ENCODE measurements around the gene EPB41L5. TPM values are rescaled to one million over a fixed set of nuclear protein-coding genes. Genes with fewer than 3 reads are reported as not detected.

EPB41L5 gene
- total and polyA plus RNA-seq, 9 of the 15 experiments (the other 6 are each of a cell fraction or from before 2014, with no cell fraction given), result 2.3 to 14.1 (median 8.2) TPM

DNA sequence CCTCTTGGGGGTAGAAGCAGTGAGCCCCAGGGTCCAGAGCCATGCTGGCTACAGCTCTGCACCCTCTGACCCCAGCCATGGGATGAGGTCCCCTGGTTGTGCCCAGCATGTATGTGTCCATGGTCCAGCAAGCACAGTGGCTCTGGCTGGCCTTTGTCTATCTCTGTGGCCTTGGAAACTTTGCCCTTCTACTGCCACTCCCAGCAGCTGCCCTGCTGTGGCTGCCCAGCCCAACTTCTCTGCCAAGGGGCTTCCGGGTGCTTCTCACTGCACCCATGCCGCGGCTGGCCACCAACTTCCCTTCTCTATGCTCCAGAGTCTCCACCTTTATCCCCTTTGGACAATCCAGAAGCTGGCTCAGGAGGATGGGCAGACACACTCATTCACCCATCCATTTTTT, 191.5 kb downstream of the EPB41L5 start:
- ChIA-PET POLR2A (interaction anchor here (0.6 to 1.9 kb wide), 2 partner anchors 10 to 323 kb away, joined by 4 to 6 read pairs; no protein-coding TSS in a partner anchor), CTCF (ENCODE audit: low intra/inter-chr PET ratio) (interaction anchor here (1.0 kb wide), 1 partner anchor 109 kb away, joined by 3 read pairs; no protein-coding TSS in a partner anchor)
- intact Hi-C loops (cut with micrococcal nuclease), result no loop called here
- BruUV-seq (replicated peaks), result no TSS peak
- Histone ChIP-seq H3K4me3 (no peak overlapping the region), H3K4me2 (ENCODE audit: insufficient read depth, low read length) (no peak overlapping the region), H3K79me2 (ENCODE audit: control insufficient read depth, insufficient read depth, low read length) (no peaks in the 10 kb centered on the region), H3K9me1 (ENCODE audit: control insufficient read depth, insufficient read depth, low read length) (no peaks in the 10 kb centered on the region), H4K20me1 (replicated peaks; ENCODE audit: control insufficient read depth, insufficient read depth, low read length) (0 out of 2 replicates have a peak, but pooled peaks cover 5% of the 10 kb centered on the region), H3K27me3 (ENCODE audit: control insufficient read depth in 2 of 2, insufficient read depth in 2 of 2, low read length in 2 of 2) (peaks cover 3 to 23% of the 10 kb centered on the region in 2 experiments; a peak in 4 of 5 replicates), H3K9ac (ENCODE audit: insufficient read depth in 1 of 2, low read depth in 2 of 2, low read length in 2 of 2) (no peak overlapping the region), H3K4me1 (replicated peaks in 1 of 2; ENCODE audit: control insufficient read depth in 2 of 2, insufficient read depth in 2 of 2, low read length in 2 of 2) (peaks cover 0 to 9% of the 10 kb centered on the region in 2 experiments; a peak in 2 of 5 replicates), H2AFZ (ENCODE audit: low read depth, low read length) (no peak overlapping the region), H3K36me3 (ENCODE audit: control insufficient read depth, insufficient read depth, low read length) (no peaks in the 10 kb centered on the region), H3K27ac (ENCODE audit: extremely low read depth, low read depth, low read length) (no peak overlapping the region), H3K9me3 (replicated peaks; ENCODE audit: control insufficient read depth, insufficient read depth, low read depth, low read length) (no peaks in the 10 kb centered on the region)
- no peak for DNase-seq (ENCODE audit: extremely low read depth in 1 of 4, low spot score in 3 of 4)
- no peak for ATAC-seq
- no peak for FAIRE-seq
- in situ Hi-C loops (cut with MboI), result no loop called here
- 25% methylated on average over 3 of the region's 3 CpGs for WGBS (ENCODE audit: insufficient coverage, low coverage, missing lambda C conversion rate)
- TF ChIP-seq ETV1 (tag; conservative IDR thresholded peaks at IDR 0.05; ENCODE audit: low read depth) (no peak), ZKSCAN1 (IDR thresholded peaks at IDR 0.05; ENCODE audit: low read depth, low read length) (no peak), POLR2B (IDR thresholded peaks at IDR 0.05; ENCODE audit: low read depth, partially characterized antibody) (no peak), ZNF699 (CRISPR knock-in tag; IDR thresholded peaks at IDR 0.05; ENCODE audit: insufficient replicate concordance) (no peak), IFI16 (CRISPR knock-in tag; IDR thresholded peaks at IDR 0.05) (no peak), MAFG (tag; conservative IDR thresholded peaks at IDR 0.05) (no peak), CREB3L1 (IDR thresholded peaks at IDR 0.05; ENCODE audit: borderline replicate concordance, low read depth) (no peak), FOXK1 (CRISPR knock-in tag; IDR thresholded peaks at IDR 0.05; ENCODE audit: borderline replicate concordance) (no peak), MLLT1 (IDR thresholded peaks at IDR 0.05) (no peak), SMARCC2 (IDR thresholded peaks at IDR 0.05; ENCODE audit: low read depth) (no peak), LARP7 (IDR thresholded peaks at IDR 0.05) (no peak)
- TF ChIP-seq, protein P1, sequence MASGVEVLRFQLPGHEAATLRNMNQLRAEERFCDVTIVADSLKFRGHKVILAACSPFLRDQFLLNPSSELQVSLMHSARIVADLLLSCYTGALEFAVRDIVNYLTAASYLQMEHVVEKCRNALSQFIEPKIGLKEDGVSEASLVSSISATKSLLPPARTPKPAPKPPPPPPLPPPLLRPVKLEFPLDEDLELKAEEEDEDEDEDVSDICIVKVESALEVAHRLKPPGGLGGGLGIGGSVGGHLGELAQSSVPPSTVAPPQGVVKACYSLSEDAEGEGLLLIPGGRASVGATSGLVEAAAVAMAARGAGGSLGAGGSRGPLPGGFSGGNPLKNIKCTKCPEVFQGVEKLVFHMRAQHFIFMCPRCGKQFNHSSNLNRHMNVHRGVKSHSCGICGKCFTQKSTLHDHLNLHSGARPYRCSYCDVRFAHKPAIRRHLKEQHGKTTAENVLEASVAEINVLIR (CRISPR knock-in tag; IDR thresholded peaks at IDR 0.05), result no peak
- TF ChIP-seq, protein P2, sequence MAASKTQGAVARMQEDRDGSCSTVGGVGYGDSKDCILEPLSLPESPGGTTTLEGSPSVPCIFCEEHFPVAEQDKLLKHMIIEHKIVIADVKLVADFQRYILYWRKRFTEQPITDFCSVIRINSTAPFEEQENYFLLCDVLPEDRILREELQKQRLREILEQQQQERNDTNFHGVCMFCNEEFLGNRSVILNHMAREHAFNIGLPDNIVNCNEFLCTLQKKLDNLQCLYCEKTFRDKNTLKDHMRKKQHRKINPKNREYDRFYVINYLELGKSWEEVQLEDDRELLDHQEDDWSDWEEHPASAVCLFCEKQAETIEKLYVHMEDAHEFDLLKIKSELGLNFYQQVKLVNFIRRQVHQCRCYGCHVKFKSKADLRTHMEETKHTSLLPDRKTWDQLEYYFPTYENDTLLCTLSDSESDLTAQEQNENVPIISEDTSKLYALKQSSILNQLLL (CRISPR knock-in tag; IDR thresholded peaks at IDR 0.05; ENCODE audit: borderline replicate concordance), result no peak
- TF ChIP-seq, protein P3, sequence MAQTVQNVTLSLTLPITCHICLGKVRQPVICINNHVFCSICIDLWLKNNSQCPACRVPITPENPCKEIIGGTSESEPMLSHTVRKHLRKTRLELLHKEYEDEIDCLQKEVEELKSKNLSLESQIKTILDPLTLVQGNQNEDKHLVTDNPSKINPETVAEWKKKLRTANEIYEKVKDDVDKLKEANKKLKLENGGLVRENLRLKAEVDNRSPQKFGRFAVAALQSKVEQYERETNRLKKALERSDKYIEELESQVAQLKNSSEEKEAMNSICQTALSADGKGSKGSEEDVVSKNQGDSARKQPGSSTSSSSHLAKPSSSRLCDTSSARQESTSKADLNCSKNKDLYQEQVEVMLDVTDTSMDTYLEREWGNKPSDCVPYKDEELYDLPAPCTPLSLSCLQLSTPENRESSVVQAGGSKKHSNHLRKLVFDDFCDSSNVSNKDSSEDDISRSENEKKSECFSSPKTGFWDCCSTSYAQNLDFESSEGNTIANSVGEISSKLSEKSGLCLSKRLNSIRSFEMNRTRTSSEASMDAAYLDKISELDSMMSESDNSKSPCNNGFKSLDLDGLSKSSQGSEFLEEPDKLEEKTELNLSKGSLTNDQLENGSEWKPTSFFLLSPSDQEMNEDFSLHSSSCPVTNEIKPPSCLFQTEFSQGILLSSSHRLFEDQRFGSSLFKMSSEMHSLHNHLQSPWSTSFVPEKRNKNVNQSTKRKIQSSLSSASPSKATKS (CRISPR knock-in tag; IDR thresholded peaks at IDR 0.05), result no peak
